Stimulated activated CD4-positive, alpha-beta T cell treated with anti-CD3 and anti-CD28 coated beads, Interleukin-4, amount 100 ng/mL, for 1 hour (primary cell): ENCODE data around the gene HIC1.

Experiments used
- DNase-seq: peaks from one replicate; pipeline ENCODE4 v3.0.0-alpha.2; 2020

Gene HIC1

DNA sequence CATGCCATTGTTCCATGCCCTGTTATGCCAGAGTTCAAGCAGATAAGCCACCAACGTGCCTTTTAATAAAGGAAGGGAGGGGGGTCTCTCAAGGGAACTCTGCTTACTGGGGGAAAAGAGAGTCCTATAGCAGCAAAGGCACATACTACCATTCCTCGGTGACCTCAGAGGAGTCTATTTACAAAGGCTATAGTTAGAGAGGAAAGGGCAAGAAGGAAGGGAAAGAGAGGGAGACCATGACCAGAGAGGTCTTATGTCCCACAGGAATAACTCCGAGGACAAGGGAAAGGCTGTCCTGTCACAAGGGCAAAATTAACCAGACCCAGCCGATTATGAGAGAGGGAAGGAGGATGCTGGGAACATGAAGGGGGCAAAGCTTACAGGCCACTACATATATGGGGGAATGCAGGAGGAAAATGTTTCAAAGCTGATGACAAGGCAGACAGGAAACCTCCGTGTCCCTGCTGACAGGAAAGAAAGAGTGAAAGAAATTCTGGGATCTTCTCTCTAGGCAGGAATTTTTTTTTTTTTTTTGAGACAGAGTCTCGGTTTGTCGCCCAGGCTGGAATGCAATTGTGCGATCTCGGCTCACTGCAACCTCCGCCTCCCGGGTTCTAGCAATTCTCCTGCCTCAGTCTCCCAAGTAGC is 51.5 kb downstream of the HIC1 start:
- no peak for DNase-seq

DNA sequence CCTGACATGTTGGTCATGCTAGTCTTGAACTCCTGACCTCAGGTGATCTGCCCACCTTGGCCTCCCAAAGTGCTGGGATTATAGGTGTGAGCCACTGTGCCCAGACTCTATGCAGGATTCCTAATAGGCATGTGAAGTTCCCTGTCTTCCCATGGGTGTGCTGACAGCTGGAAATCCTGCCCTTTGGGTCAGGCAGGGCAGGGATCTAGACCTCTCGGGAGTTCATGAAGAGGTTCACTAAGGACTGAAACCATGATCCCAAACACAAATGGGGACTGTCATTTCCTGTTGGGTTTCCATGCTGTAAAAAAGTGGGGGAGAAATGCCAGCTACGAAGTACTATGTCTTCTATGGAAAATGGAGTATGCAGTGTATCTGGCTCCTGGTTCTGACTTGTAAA is 52.1 kb downstream of the HIC1 start:
- no peak for DNase-seq

DNA sequence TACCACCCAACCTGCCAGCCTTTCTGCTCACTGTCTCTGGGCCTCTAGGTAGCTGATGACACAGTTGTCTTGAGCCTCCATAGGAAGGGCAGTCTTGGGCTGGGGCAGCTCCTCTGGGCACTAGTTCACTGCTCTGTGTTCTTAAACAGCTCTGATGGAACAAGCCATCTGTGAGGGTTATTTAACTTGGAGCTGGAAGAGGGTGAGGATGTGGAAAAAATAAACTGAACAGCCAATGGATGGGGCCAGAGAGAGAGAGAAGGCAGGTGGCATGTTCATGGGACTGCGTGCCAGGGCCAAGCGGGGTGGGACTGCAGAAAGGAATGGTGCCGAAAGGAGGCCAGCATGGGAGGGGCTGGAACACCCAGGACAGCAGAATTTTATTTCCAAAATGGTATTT is 52.6 kb downstream of the HIC1 start:
- no peak for DNase-seq

DNA sequence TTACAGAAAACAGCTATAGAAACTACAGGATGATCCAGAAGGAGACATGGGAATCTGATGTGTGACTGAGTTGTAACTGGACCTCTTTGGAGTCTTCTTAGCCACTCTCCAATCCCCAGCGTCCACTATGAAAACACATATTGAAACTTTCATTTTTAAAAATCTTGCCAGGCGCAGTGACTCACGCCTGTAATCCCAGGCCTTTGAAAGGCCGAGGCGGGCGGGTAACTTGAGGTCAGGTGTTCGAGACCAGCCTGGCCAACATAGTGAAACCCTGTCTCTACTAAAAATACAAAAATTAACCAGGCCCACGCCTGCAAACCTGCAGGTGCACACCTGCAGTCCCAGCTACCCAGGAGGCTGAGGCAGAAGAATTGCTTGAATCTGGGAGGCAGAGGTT is 53.3 kb downstream of the HIC1 start:
- DNase-seq, result no peak

DNA sequence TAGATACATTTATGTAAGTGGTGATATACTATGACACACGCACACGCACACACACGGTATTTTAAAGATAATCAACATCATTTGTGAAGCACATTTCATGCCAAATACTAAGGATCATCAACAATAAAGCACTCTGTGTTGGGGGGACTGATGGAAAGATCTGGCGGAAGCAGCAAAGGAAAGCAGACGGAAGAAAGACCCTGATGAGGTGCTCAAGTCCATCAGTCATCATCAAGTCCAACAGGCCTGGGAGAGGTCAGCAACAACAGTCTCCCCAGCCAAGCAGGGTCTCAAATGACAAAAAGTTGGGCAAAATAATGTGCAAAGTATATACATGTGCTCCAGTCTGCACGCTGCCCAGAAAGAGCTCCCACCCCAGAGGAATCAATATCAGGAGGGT is 55.5 kb downstream of the HIC1 start:
- DNase-seq, result no peak

DNA sequence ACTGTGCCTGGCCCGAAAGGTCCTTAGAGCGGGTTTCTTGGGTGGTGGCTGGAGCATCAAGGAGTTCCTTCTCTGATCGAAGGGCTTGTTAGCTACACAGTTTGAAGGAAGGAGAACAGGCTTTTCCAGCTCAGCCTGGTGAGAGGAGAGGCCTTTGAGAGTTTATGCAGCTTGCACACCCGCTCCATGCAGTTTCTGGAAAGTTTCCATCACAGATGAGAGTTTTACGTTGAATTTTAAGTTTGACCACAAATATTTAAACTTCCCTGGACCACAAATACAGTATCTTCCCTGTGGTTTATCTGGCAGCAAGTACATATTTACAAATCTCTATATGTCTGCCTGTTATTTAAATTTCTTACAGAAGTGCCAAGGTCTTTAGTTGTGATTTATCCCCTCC is 56.8 kb downstream of the HIC1 start:
- no peak for DNase-seq
